Coronary artery (tissue), 2 donors: Measurements from ENCODE around the gene SIGLEC1.
A peak's percentile ranks its signal among the peaks of the same experiment; 100 is the strongest.

ENCODE experiments used
- DNase-seq: peaks from one replicate; pipeline ENCODE4 v3.0.0-alpha.2; 2017; ENCODE audit warnings: low spot score
- H3K27ac ChIP-seq, 2 donors: fragments of 200-600 bp; sonication (generic); one replicate each; pipeline ENCODE4 v1.5.1; 2016 to 2019
- H3K4me3 ChIP-seq: fragments of 200-600 bp; sonication (generic); 2 replicates; pipeline ENCODE4 v1.5.1; 2016; ENCODE audit warnings: mild to moderate bottlenecking, moderate library complexity
- CTCF ChIP-seq: fragments of 200-600 bp; sonication (generic); IDR thresholded peaks from one replicate; pipeline ENCODE4 v1.5.1; 2019; ENCODE audit warnings: antibody characterized with exemption

SIGLEC1 gene

DNA sequence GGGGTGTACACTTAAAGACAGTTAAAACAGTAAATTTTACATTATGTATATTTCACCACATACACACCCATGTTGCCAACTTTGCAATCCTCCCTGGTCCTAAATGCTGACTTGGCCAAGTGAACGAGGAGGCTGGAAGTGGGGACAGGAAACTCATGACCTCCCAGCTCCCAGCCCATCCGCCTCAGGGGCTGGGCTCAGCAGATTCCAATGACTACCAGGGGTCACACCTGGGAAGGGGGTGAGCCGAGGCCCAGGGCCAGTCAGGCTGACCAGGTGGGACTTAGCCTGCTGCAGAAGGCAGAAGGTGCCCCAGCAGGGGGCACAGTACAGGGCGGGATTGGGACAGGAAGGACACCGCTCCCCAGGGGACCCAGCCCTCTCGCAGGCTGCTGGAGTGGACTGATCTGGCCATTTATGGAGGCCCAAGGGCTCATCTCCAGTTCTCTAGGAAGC is 2.4 kb downstream of the SIGLEC1 start:
- DNase-seq: no peak
- Histone ChIP-seq H3K4me3 (peak overlapping the region; percentile 19), H3K27ac (peak overlapping the region in 1 of 2 donors; percentile 64)
- no peak for TF ChIP-seq CTCF

DNA sequence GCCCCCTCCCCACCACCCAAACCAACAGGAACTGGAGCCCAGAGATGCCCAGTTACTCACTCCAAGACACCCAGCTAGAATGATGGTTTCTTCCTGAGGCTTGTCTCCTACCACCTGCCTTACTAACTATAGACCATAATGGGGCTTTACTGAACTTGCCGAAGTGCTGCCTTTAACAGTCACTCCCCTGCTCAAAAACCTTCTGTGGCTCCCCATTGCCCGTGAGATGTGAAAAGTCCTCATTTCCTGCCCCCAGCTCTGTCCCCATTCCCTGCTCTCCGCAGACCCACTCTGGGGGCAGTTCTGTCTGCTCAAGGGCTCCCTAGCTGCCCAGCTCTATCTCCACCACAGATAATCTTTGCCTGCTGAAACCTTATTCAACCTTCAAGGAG is 4.9 kb downstream of the SIGLEC1 start:
- no peak for DNase-seq
- Histone ChIP-seq H3K27ac (peak overlapping the region in 1 of 2 donors; percentile 37), H3K4me3 (no peak overlapping the region)
- TF ChIP-seq CTCF: no peak

DNA sequence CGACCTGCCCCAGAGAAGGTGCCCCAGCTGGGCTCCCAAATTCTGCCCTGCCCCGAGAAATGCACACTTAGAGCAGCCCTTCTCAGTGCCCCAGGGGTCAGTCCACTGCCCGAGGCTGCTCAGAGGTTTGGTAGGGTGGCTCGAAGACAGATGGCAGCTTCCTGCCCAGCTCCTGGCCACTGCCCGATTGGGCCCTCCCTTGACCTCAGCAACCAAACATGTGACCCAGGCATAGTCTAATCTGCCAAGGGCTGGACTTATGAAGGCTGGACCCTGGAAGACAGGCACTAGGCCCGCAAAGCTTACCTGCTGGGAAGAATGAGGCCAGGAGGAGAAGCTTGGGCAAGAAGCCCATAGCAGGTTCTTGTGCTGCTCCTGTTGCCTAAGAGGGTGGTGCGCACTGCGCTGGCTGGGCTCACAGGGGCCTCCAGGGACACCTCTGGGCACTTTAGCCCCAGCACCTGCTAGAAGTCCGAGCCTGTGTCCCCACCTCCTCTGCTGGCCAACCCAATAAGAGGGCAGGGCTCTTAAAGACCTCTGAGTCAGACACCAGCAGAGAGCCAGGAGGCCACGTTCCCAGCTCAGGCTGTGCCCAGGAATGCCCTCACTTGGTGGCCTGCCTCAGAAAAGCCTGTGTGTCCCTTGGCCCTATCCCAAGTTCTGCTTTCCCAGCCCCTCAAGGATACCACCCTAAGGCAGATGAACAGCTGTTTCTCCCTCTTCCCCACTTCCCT is 5.5 kb downstream of the SIGLEC1 start:
- peak overlapping the region in 1 of 2 donors; percentile 37 for H3K27ac ChIP-seq
- H3K4me3 ChIP-seq: no peak overlapping the region
- DNase-seq: no peak
- no peak for TF ChIP-seq CTCF

DNA sequence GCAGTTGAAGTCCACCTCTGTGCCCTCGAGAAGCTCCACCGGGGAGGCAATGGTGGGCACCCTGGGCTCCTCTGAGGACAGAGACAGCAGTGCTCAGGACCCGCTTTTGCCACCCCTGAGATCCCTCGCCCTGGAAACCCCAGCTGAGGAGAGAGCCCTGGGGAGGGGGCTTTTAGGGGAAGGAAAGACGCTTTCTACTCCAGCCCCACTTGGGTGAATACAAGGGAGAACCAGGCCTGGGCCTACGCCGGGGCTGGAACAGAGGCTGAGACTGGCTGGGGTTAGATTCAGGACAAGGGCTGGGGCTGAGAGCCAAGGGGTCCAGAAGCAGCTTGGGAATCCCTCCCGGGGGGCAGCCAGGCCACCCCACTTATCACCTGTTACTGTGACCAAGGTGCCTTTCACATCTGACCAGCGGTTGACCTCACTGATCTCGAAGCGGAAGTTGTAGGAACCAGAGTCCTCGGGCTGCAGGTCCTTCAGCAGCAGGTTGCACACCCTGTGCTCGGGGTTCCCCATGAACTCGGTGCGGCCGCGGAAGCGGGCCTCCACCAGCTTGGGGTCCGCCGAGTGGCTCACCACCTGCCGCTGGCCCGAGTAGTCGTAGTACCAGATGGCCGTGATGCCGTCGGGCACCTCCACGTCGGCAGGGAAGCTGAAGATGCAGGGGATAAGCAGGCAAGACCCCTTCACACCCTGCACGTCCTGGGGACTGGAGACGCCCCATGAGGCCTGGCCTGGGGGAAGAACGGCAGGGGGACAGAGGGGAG is 6.2 kb downstream of the SIGLEC1 start:
- H3K4me3 ChIP-seq: no peak overlapping the region

DNA sequence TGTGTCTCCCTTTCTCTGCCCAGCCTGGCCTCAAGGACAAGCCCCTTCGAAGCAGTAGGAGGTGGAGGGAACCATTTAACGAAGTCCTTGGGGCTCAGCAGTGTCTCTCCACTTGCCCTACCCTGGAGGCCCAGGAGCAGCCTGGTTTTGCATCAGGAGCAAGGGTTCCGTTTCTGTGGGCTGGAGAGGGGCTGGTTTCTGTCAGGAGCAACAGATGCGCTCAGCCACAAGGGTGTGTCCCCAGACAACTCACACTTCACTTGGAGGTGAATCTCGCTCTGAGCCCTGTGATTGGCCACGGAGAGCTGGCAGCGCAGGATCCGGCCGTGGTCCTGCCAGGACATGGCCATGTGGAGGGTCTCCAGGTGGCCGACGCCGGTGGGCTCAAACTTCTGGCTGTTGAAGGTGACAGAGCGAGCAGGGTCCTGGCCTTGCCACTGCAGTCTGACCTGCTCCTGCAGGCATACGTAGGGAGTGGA is 6.9 kb downstream of the SIGLEC1 start:
- no peak overlapping the region for H3K4me3 ChIP-seq
- no peak for DNase-seq
- TF ChIP-seq CTCF: no peak
- no peak overlapping the region for H3K27ac ChIP-seq

More for the DNA sequence above, 6.2 kb downstream of the SIGLEC1 start:
- H3K27ac ChIP-seq: peak overlapping the region in 1 of 2 donors; percentile 7
- TF ChIP-seq CTCF: no peak
- no peak for DNase-seq

DNA sequence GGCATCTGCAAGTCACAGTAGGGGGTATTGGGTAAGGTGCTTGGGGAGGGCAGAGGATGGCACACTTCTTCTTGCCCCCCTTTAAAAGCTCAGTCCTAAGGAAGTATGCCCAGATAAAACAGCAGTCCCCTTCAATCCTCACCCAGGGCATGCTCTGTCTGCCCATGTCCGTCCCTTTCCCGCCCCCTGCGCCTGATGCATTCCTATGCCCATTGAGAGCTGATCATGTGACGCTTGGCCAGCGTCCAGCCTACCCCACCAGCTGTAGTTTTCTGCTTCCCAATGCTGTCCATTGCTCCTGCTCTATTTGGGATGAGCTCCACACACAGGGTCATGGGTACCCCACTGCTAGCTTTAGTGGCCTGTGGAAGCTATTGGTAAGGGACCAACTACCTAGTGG is 8.3 kb downstream of the SIGLEC1 start:
- no peak overlapping the region for H3K27ac ChIP-seq
- no peak for TF ChIP-seq CTCF
- DNase-seq: no peak

More for the DNA sequence above, 8.3 kb downstream of the SIGLEC1 start:
- no peak overlapping the region for H3K4me3 ChIP-seq
